A673 (cell line): ENCODE data around the gene CNTD1.

Experiments used
- CTCF ChIP-seq: fragments of 300-800, 200-600 bp; sonication (generic); conservative IDR thresholded peaks from 2 replicates; pipeline ENCODE4 v1.5.1; 2017; ENCODE audit warnings: low read depth, mild to moderate bottlenecking, antibody characterized with exemption, low read length, moderate library complexity, mixed read lengths
- EZH2 ChIP-seq: fragments of 200-600 bp; sonication (generic); IDR thresholded peaks from 2 replicates; pipeline ENCODE4 v1.6.1; 2017; ENCODE audit warnings: borderline replicate concordance, low read depth, mild to moderate bottlenecking, mixed read lengths, antibody characterized with exemption, low read length; ENCODE audit not compliant: poor library complexity, severe bottlenecking

- TF ChIP-seq CTCF = no peak
- TF ChIP-seq EZH2 = no peak
Measured at GRCh38 chr17:42827472-42827871, 28.8 kb downstream of the CNTD1 start.
